WERI-Rb-1 (cell line): ENCODE data around the gene CCL4L2.
"Not testable (repeated sequence)": the region's sequence is repeated elsewhere in the genome, so short reads cannot be mapped to it uniquely, and the experiment has no call there.

Source experiments
- DNase-seq: peaks from one replicate; pipeline ENCODE4 v3.0.0-alpha.2; 2020
- H3K27ac ChIP-seq: fragments of 250-450 bp; sonication (Bioruptor Pico); 2 replicates; pipeline ENCODE4 v1.5.1; 2020; ENCODE audit warnings: mild to moderate bottlenecking, moderate library complexity
- H3K27me3 ChIP-seq: fragments of 250-450 bp; sonication (Bioruptor Pico); 2 replicates; pipeline ENCODE4 v1.5.1; 2021; ENCODE audit warnings: mild to moderate bottlenecking, low read depth, moderate library complexity; ENCODE audit not compliant: insufficient read depth, severe bottlenecking
- H3K36me3 ChIP-seq: fragments of 250-450 bp; sonication (Bioruptor Pico); 2 replicates; pipeline ENCODE4 v1.5.1; 2020; ENCODE audit warnings: mild to moderate bottlenecking, moderate library complexity
- H3K4me3 ChIP-seq: 2 replicates; pipeline ENCODE4 v1.5.1; 2011; ENCODE audit warnings: low read depth, mild to moderate bottlenecking, control low read depth, low read length
- H3K9me3 ChIP-seq: fragments of 250-450 bp; sonication (Bioruptor Pico); 2 replicates; pipeline ENCODE4 v1.5.1; 2021; ENCODE audit warnings: mild to moderate bottlenecking, moderate library complexity; ENCODE audit not compliant: severe bottlenecking
- CTCF ChIP-seq: IDR thresholded peaks from 2 replicates; pipeline ENCODE4 v1.5.1; 2011; ENCODE audit warnings: low read depth, mild to moderate bottlenecking, control low read depth, inconsistent platforms, low read length

Gene CCL4L2

GRCh38 chr17:36210439-36211211 is at the start of gene CCL4L2:
CCL4L2 (plus strand) TSS chr17:36211063.
- H3K4me3 ChIP-seq, H3K36me3 ChIP-seq, H3K9me3 ChIP-seq, H3K27me3 ChIP-seq, DNase-seq, H3K27ac ChIP-seq: not testable (repeated sequence)

GRCh38 chr17:36168836-36169235 is 42.0 kb upstream of the CCL4L2 start:
- H3K27me3 ChIP-seq, H3K9me3 ChIP-seq, H3K36me3 ChIP-seq, DNase-seq, H3K27ac ChIP-seq, H3K4me3 ChIP-seq: not testable (repeated sequence)

GRCh38 chr17:36176536-36176935 is 34.3 kb upstream of the CCL4L2 start, which contains the start of gene TBC1D3B:
TBC1D3B (minus strand) TSS chr17:36176636; CDS start chr17:36175050, 1,586 bp downstream.
- H3K27me3 ChIP-seq, H3K36me3 ChIP-seq, H3K9me3 ChIP-seq, H3K4me3 ChIP-seq, DNase-seq, H3K27ac ChIP-seq: not testable (repeated sequence)

GRCh38 chr17:36181446-36182175 is 29.3 kb upstream of the CCL4L2 start:
- not testable (repeated sequence) for H3K36me3 ChIP-seq, H3K27me3 ChIP-seq, DNase-seq, H3K27ac ChIP-seq, H3K4me3 ChIP-seq, H3K9me3 ChIP-seq

GRCh38 chr17:36182176-36183000 is 28.5 kb upstream of the CCL4L2 start:
- H3K4me3 ChIP-seq = peak overlapping the region; percentile 85
- H3K9me3 ChIP-seq = no peaks in the 10 kb centered on the region
- DNase-seq = peak; percentile 24
- H3K27ac ChIP-seq = peak overlapping the region; percentile 55
- H3K36me3 ChIP-seq = no peaks in the 10 kb centered on the region
- no peaks in the 10 kb centered on the region for H3K27me3 ChIP-seq
- TF ChIP-seq CTCF = no peak

- Histone ChIP-seq H3K36me3 (no peaks in the 10 kb centered on the region), H3K27me3 (no peaks in the 10 kb centered on the region), H3K27ac (peak overlapping the region; percentile 55), H3K4me3 (peak overlapping the region; percentile 85), H3K9me3 (no peaks in the 10 kb centered on the region)
- peak; percentile 17; the same call in 1 of the 2 replicates for TF ChIP-seq CTCF
- peak; percentile 83 for DNase-seq
Observed at GRCh38 chr17:36183001-36183971, 27.6 kb upstream of the CCL4L2 start.
